GM23338 (cell line): ENCODE results near the gene FAM25C.
"Not testable (repeated sequence)": the region's sequence is repeated elsewhere in the genome, so short reads cannot be mapped to it uniquely, and the experiment has no call there.

Experiments
- CTCF ChIP-seq, 2 experiments: fragments of 200-600 bp in 1 of 2; sonication (generic) in 1 of 2; conservative IDR thresholded peaks; 2 replicates each; pipeline versions ENCODE4 v1.5.1 to v1.6.1; 2016 to 2017; ENCODE audit warnings: antibody characterized with exemption in 2 of 2, low read depth in 2 of 2, mild to moderate bottlenecking in 2 of 2, moderate library complexity in 1 of 2
- EZH2phosphoT487 ChIP-seq: fragments of 200-600 bp; sonication (generic); IDR thresholded peaks from one replicate; pipeline ENCODE4 v1.8.1; 2018; ENCODE audit warnings: antibody characterized with exemption; ENCODE audit not compliant: unreplicated experiment
- JUNB ChIP-seq: IDR thresholded peaks from one replicate; pipeline ENCODE4 v1.6.1; 2016; ENCODE audit warnings: antibody characterized with exemption; ENCODE audit not compliant: unreplicated experiment
- POLR2AphosphoS5 ChIP-seq: IDR thresholded peaks from 2 replicates; pipeline ENCODE4 v1.6.1; 2016; ENCODE audit warnings: antibody characterized with exemption, low read depth
- ZNF114 ChIP-seq: fragments of 250-450 bp; sonication (Bioruptor Pico); IDR thresholded peaks from 2 replicates; pipeline ENCODE4 v1.5.0; 2020; ENCODE audit warnings: mild to moderate bottlenecking, moderate library complexity

- TF ChIP-seq ZNF114 (CRISPR knock-in tag); CTCF (conservative IDR thresholded peaks at IDR 0.05; ENCODE audit: low read depth in 2 of 2); POLR2AphosphoS5; EZH2phosphoT487; JUNB: not testable (repeated sequence)
Observed at GRCh38 chr10:47970047-47970446, 29.5 kb downstream of the FAM25C start.
